Renal cortical epithelial cell (primary cell): Measurements from ENCODE around the gene EPB41. TPM values are rescaled to one million over a fixed set of nuclear protein-coding genes. Genes with fewer than 3 reads are reported as not detected.

Source experiments
- total RNA-seq: library from RNA; depleted of rRNA; stranded (reverse); fragments of >200 nt; gene quantifications from 2 replicates; pipeline ENCODE4 v1.2.3, GENCODE V29; 2014

Gene EPB41
- total RNA-seq, 1 donor from 2014 or later = 22.5 TPM

Other genes starting within 250 kb of the EPB41 start
- 8.7 and 12.9 TPM in 2 replicates for gene GMEB1, start 245.8 kb upstream of the EPB41 start, total RNA-seq
- 114 and 122 TPM in 2 replicates for gene YTHDF2, start 177.6 kb upstream of the EPB41 start, total RNA-seq
- gene OPRD1, start 102.4 kb upstream of the EPB41 start, total RNA-seq = not detected in 2 replicates
- gene TMEM200B, start 209.3 kb downstream of the EPB41 start, total RNA-seq = 2.9 and 9.0 TPM in 2 replicates